Endothelial cell (in vitro differentiated cells): ENCODE measurements around the gene PPP4C. TPM values are rescaled to one million over a fixed set of nuclear protein-coding genes. Genes with fewer than 3 reads are reported as not detected.

Experiments used
- DNase-seq: peaks from one replicate; pipeline ENCODE4 v3.0.0; 2021; ENCODE audit warnings: low spot score
- H3K27ac Mint-ChIP-seq: one replicate; pipeline ENCODE4 v1.8.0; 2021; ENCODE audit warnings: mixed read lengths, inconsistent platforms; ENCODE audit not compliant: unreplicated experiment
- H3K27me3 Mint-ChIP-seq: one replicate; pipeline ENCODE4 v1.8.0; 2021; ENCODE audit warnings: mild to moderate bottlenecking, moderate library complexity, mixed read lengths, inconsistent platforms; ENCODE audit not compliant: unreplicated experiment
- H3K36me3 Mint-ChIP-seq: one replicate; pipeline ENCODE4 v1.8.0; 2021; ENCODE audit warnings: mild to moderate bottlenecking, low read depth, mixed read lengths, inconsistent platforms; ENCODE audit not compliant: unreplicated experiment
- H3K4me1 Mint-ChIP-seq: one replicate; pipeline ENCODE4 v1.8.0; 2021; ENCODE audit warnings: mild to moderate bottlenecking, mixed read lengths, inconsistent platforms; ENCODE audit not compliant: unreplicated experiment
- H3K4me3 Mint-ChIP-seq: one replicate; pipeline ENCODE4 v1.8.0; 2021; ENCODE audit warnings: mild to moderate bottlenecking, mixed read lengths, inconsistent platforms; ENCODE audit not compliant: unreplicated experiment
- H3K9me3 Mint-ChIP-seq: one replicate; pipeline ENCODE4 v1.8.0; 2021; ENCODE audit warnings: mixed read lengths, inconsistent platforms; ENCODE audit not compliant: unreplicated experiment
- CTCF ChIP-seq: fragments of 200-600 bp; sonication (generic); IDR thresholded peaks from one replicate; pipeline ENCODE4 v1.5.0; 2021; ENCODE audit warnings: antibody characterized with exemption; ENCODE audit not compliant: unreplicated experiment
- total RNA-seq: library from RNA; stranded (reverse); fragmentation: NEBNext Ultra II Directional; extraction: Animal tissue kit (Norgen Biotek cat#: 25700); gene quantifications from one replicate; pipeline ENCODE4 v1.2.1, GENCODE V29; 2021; ENCODE audit not compliant: unreplicated experiment

PPP4C gene
- total RNA-seq, 1 donor from 2014 or later = 191 TPM

- peak overlapping the region; percentile 78 for H3K27ac Mint-ChIP-seq
- peaks cover 34% of the 10 kb centered on the region for H3K36me3 Mint-ChIP-seq
- peaks cover 12% of the 10 kb centered on the region for H3K27me3 Mint-ChIP-seq
- peaks cover 19% of the 10 kb centered on the region for H3K9me3 Mint-ChIP-seq
- TF ChIP-seq CTCF = no peak
- no peak for DNase-seq
- H3K4me1 Mint-ChIP-seq = peaks cover 19% of the 10 kb centered on the region
- H3K4me3 Mint-ChIP-seq = peak overlapping the region; percentile 85
These were observed 21.2 kb downstream of the PPP4C start for GRCh38 chr16:30096862-30097563.

GRCh38 chr16:30104090-30104489 lies 28.3 kb downstream of the PPP4C start:
- Mint-ChIP-seq H3K4me3 (peak overlapping the region; percentile 66), H3K9me3 (no peaks in the 10 kb centered on the region), H3K27me3 (peaks cover 1% of the 10 kb centered on the region)

GRCh38 chr16:30104492-30104891 lies 28.7 kb downstream of the PPP4C start:
- peaks cover 14% of the 10 kb centered on the region for H3K4me1 Mint-ChIP-seq
- peak overlapping the region; percentile 10 for H3K27ac Mint-ChIP-seq
- H3K36me3 Mint-ChIP-seq = peaks cover 39% of the 10 kb centered on the region
- peak overlapping the region; percentile 66 for H3K4me3 Mint-ChIP-seq
- H3K27me3 Mint-ChIP-seq = peaks cover 1% of the 10 kb centered on the region
- no peak for DNase-seq
- no peak for TF ChIP-seq CTCF
- no peaks in the 10 kb centered on the region for H3K9me3 Mint-ChIP-seq

More at GRCh38 chr16:30104090-30104489, 28.3 kb downstream of the PPP4C start:
- peaks cover 41% of the 10 kb centered on the region for H3K36me3 Mint-ChIP-seq
- no peak for DNase-seq
- peak overlapping the region; percentile 55 for H3K27ac Mint-ChIP-seq
- peaks cover 14% of the 10 kb centered on the region for H3K4me1 Mint-ChIP-seq
- TF ChIP-seq CTCF = no peak

GRCh38 chr16:30108059-30108850 lies 32.5 kb downstream of the PPP4C start:
- no peak for DNase-seq
- Mint-ChIP-seq H3K27ac (no peak overlapping the region), H3K4me3 (peak overlapping the region; percentile 21), H3K27me3 (peaks cover 5% of the 10 kb centered on the region), H3K9me3 (no peaks in the 10 kb centered on the region), H3K4me1 (peaks cover 14% of the 10 kb centered on the region), H3K36me3 (peaks cover 46% of the 10 kb centered on the region)
- TF ChIP-seq CTCF = no peak

GRCh38 chr16:30110661-30111060 lies 34.9 kb downstream of the PPP4C start:
- peaks cover 3% of the 10 kb centered on the region for H3K4me1 Mint-ChIP-seq
- no peak for TF ChIP-seq CTCF
- no peak for DNase-seq

More at GRCh38 chr16:30110661-30111060, 34.9 kb downstream of the PPP4C start:
- H3K36me3 Mint-ChIP-seq = peaks cover 28% of the 10 kb centered on the region
- peaks cover 5% of the 10 kb centered on the region for H3K27me3 Mint-ChIP-seq
- peak overlapping the region; percentile 43 for H3K4me3 Mint-ChIP-seq
- no peak overlapping the region for H3K27ac Mint-ChIP-seq
- no peaks in the 10 kb centered on the region for H3K9me3 Mint-ChIP-seq
